IPS-18a (cell line): ENCODE data around the gene ZNF862.

Source experiments
- H3K27ac ChIP-seq: one replicate; pipeline ENCODE4 v1.5.1; 2013; ENCODE audit warnings: low read length
- H3K27me3 ChIP-seq: one replicate; pipeline ENCODE4 v1.6.1; 2013; ENCODE audit warnings: mild to moderate bottlenecking, low read length; ENCODE audit not compliant: control insufficient read depth, insufficient read depth
- H3K36me3 ChIP-seq: one replicate; pipeline ENCODE4 v1.6.1; 2013; ENCODE audit warnings: low read depth, low read length; ENCODE audit not compliant: control insufficient read depth
- H3K4me1 ChIP-seq: one replicate; pipeline ENCODE4 v1.6.1; 2013; ENCODE audit warnings: low read depth, low read length; ENCODE audit not compliant: control insufficient read depth
- H3K4me3 ChIP-seq: one replicate; pipeline ENCODE4 v1.5.1; 2013; ENCODE audit warnings: low read length
- H3K9ac ChIP-seq: one replicate; pipeline ENCODE4 v1.6.1; 2013; ENCODE audit warnings: mild to moderate bottlenecking, low read length, moderate library complexity
- H3K9me3 ChIP-seq: one replicate; pipeline ENCODE4 v1.6.1; 2013; ENCODE audit warnings: low read depth, low read length; ENCODE audit not compliant: control insufficient read depth

ZNF862 gene

GRCh38 chr7:149799397-149800168 is 38.6 kb upstream of the ZNF862 start:
- Histone ChIP-seq H3K36me3 (no peaks in the 10 kb centered on the region), H3K4me3 (no peak overlapping the region), H3K4me1 (no peaks in the 10 kb centered on the region), H3K27me3 (no peaks in the 10 kb centered on the region), H3K9ac (no peak overlapping the region), H3K27ac (no peak overlapping the region), H3K9me3 (no peaks in the 10 kb centered on the region)

GRCh38 chr7:149800169-149800555 is 38.0 kb upstream of the ZNF862 start:
- no peak overlapping the region for H3K9ac ChIP-seq
- H3K36me3 ChIP-seq, result no peaks in the 10 kb centered on the region
- H3K4me1 ChIP-seq, result no peaks in the 10 kb centered on the region
- H3K9me3 ChIP-seq, result no peaks in the 10 kb centered on the region
- no peaks in the 10 kb centered on the region for H3K27me3 ChIP-seq
- no peak overlapping the region for H3K27ac ChIP-seq
- no peak overlapping the region for H3K4me3 ChIP-seq

DNA sequence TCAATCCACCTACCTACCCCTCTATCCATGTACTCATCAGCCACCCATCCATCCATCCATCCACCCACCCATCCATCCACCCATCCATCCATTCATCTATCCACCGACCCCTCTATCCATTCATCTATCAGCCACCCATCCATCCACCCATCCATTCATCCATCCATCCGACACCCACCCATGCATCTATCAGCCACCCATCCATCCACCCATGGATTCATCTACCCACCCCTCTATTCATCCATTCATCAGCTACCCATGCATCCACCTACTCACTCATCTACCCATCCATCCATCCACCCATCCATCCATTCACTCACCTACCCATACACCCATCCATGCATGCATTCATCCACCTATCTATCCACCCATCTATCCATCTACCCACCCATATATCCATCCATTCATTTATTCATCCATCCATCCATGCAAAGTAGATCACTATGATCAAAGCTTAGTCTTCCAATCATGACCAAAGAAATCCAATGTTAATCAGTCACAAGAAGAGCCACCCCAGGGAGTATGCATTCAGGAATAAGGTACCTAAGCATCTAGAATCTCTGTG is 37.1 kb upstream of the ZNF862 start:
- Histone ChIP-seq H3K27ac (no peak overlapping the region), H3K9ac (no peak overlapping the region), H3K9me3 (no peaks in the 10 kb centered on the region), H3K4me3 (no peak overlapping the region), H3K4me1 (no peaks in the 10 kb centered on the region), H3K36me3 (no peaks in the 10 kb centered on the region), H3K27me3 (no peaks in the 10 kb centered on the region)

GRCh38 chr7:149801816-149802215 is 36.4 kb upstream of the ZNF862 start:
- Histone ChIP-seq H3K36me3 (no peaks in the 10 kb centered on the region), H3K4me3 (no peak overlapping the region), H3K9me3 (no peaks in the 10 kb centered on the region), H3K9ac (no peak overlapping the region), H3K27ac (no peak overlapping the region), H3K4me1 (no peaks in the 10 kb centered on the region), H3K27me3 (no peaks in the 10 kb centered on the region)

DNA sequence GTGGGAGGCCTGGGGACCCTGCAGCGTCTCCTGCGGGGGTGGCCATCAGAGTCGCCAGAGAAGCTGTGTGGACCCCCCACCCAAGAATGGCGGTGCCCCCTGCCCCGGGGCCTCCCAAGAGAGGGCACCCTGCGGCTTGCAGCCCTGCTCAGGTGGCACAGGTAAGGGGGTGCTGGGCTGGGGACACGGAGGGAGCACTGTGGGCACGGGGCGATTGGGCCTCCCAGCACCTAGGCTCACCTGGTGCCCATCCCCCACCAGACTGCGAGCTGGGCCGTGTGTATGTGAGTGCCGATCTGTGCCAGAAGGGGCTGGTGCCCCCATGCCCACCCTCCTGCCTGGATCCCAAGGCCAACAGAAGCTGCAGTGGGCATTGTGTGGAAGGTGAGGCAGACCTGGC is 35.2 kb upstream of the ZNF862 start:
- H3K9ac ChIP-seq, result no peak overlapping the region
- H3K36me3 ChIP-seq, result no peaks in the 10 kb centered on the region
- H3K9me3 ChIP-seq, result no peaks in the 10 kb centered on the region
- no peaks in the 10 kb centered on the region for H3K27me3 ChIP-seq
- H3K4me1 ChIP-seq, result no peaks in the 10 kb centered on the region
- H3K27ac ChIP-seq, result no peak overlapping the region
- no peak overlapping the region for H3K4me3 ChIP-seq

- no peaks in the 10 kb centered on the region for H3K36me3 ChIP-seq
- no peaks in the 10 kb centered on the region for H3K27me3 ChIP-seq
- no peaks in the 10 kb centered on the region for H3K4me1 ChIP-seq
- H3K4me3 ChIP-seq, result no peak overlapping the region
- no peak overlapping the region for H3K9ac ChIP-seq
- H3K27ac ChIP-seq, result no peak overlapping the region
- H3K9me3 ChIP-seq, result no peaks in the 10 kb centered on the region
Observed at GRCh38 chr7:149803551-149804074, 34.6 kb upstream of the ZNF862 start.

DNA sequence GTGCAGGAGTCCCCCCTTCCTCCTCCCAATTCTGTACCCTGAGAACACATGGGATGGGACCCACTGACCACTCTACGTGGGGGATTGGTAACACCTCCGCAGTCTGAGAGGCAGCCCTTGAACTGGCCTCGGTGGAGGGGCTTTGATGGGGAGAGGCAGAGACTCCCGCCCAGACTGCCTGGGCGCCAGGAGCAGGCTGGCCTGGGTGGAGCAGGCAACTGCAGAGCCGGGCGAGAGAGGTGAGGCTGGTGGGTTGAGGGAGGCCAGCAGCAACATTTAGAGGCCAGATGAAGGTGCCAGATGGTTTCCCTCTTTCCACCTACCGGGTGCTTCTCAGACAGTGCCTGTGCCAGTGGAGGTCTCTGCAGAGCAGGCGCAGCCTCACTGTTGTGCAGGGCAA is 34.1 kb upstream of the ZNF862 start:
- H3K4me3 ChIP-seq, result no peak overlapping the region
- no peak overlapping the region for H3K9ac ChIP-seq
- no peak overlapping the region for H3K27ac ChIP-seq
- no peaks in the 10 kb centered on the region for H3K36me3 ChIP-seq
- no peaks in the 10 kb centered on the region for H3K27me3 ChIP-seq
- no peaks in the 10 kb centered on the region for H3K4me1 ChIP-seq
- no peaks in the 10 kb centered on the region for H3K9me3 ChIP-seq

DNA sequence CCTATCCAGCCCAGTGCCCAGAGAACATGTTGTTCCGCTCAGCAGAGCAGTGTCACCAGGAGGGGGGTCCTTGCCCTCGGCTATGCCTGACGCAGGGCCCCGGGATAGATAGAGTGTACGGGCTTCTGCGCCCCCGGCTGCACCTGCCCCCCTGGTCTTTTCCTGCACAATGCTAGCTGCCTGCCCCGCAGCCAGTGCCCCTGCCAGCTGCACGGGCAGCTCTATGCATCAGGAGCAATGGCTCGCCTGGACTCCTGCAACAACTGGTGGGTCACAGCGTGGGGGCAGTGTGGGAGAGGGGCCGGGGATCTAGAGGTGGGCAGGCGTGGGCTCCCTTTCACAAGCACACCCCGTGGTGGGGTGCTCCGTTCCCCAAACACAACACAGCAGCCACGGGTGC is 31.4 kb upstream of the ZNF862 start:
- H3K9ac ChIP-seq, result no peak overlapping the region
- H3K27ac ChIP-seq, result no peak overlapping the region
- no peaks in the 10 kb centered on the region for H3K4me1 ChIP-seq

DNA sequence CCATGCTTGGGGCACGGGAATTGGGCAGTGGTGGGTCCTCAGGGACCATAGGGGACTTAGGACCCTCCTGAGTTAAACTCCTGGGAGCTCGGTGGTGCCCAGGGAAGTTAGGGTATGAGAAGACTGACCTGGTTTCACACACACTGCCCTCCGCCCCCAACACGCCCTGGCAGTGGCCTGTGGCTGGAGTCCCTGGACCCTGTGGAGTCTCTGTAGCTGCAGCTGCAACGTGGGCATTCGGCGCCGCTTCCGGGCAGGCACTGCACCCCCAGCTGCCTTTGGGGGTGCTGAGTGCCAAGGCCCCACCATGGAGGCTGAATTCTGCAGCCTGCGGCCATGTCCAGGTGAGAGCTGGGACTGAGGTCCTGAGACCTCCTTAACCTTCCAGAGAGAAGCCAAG is 29.9 kb upstream of the ZNF862 start:
- no peaks in the 10 kb centered on the region for H3K4me1 ChIP-seq
- no peak overlapping the region for H3K9ac ChIP-seq
- no peak overlapping the region for H3K4me3 ChIP-seq
- no peaks in the 10 kb centered on the region for H3K27me3 ChIP-seq
- H3K9me3 ChIP-seq, result no peaks in the 10 kb centered on the region
- no peak overlapping the region for H3K27ac ChIP-seq
- no peaks in the 10 kb centered on the region for H3K36me3 ChIP-seq

More for the DNA sequence above, 31.4 kb upstream of the ZNF862 start:
- H3K27me3 ChIP-seq, result no peaks in the 10 kb centered on the region
- no peak overlapping the region for H3K4me3 ChIP-seq
- no peaks in the 10 kb centered on the region for H3K36me3 ChIP-seq
- no peaks in the 10 kb centered on the region for H3K9me3 ChIP-seq

DNA sequence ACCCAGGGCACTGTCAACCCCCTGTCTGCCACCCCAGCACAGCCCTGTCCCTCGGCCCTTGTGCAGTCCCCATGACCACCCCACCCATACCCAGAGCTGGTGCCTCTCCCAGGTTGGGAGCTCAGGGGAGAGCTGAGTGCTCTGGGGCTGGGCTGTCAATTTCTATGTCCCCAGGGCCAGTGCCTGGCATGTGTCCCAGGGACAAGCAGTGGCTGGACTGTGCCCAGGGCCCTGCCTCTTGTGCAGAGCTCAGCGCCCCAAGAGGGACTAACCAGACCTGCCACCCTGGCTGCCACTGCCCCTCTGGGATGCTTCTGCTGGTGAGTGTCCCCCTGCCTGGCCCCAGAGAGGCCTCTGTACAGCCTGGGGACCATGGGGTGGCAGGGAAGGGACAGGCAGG is 29.0 kb upstream of the ZNF862 start:
- no peak overlapping the region for H3K9ac ChIP-seq
- no peak overlapping the region for H3K4me3 ChIP-seq
- no peaks in the 10 kb centered on the region for H3K36me3 ChIP-seq
- H3K4me1 ChIP-seq, result no peaks in the 10 kb centered on the region
- no peak overlapping the region for H3K27ac ChIP-seq
- no peaks in the 10 kb centered on the region for H3K27me3 ChIP-seq
- H3K9me3 ChIP-seq, result no peaks in the 10 kb centered on the region

DNA sequence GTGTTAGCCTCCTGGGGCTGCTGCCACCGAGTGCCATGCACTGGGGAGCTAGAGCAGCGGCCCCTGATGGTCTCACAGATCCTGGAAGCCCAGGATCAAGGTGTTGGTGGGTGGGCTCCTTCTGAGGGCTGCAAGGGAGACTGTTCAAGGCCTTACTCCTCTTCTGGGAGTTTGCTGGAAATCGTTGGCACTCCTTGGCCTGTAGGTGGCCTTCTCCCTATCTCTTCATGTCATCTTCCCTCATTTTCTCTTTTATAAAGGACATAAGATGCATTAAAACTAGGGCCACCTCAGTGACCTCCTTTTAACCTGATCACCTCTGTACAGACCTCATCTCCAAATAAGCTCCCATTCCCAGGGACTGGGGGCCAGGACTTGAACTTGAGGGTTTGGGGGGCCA is 27.0 kb upstream of the ZNF862 start:
- Histone ChIP-seq H3K36me3 (no peaks in the 10 kb centered on the region), H3K4me3 (no peak overlapping the region), H3K4me1 (no peaks in the 10 kb centered on the region), H3K9ac (no peak overlapping the region), H3K27me3 (no peaks in the 10 kb centered on the region), H3K27ac (no peak overlapping the region), H3K9me3 (no peaks in the 10 kb centered on the region)
